GM21447 (cell line): ENCODE data around the gene GJC2.

Source experiments
- ATAC-seq: cut with Tn5 transposase; IDR thresholded peaks from one replicate; pipeline ENCODE4 v1.9.1; 2021; ENCODE audit not compliant: unreplicated experiment

GJC2 gene

DNA sequence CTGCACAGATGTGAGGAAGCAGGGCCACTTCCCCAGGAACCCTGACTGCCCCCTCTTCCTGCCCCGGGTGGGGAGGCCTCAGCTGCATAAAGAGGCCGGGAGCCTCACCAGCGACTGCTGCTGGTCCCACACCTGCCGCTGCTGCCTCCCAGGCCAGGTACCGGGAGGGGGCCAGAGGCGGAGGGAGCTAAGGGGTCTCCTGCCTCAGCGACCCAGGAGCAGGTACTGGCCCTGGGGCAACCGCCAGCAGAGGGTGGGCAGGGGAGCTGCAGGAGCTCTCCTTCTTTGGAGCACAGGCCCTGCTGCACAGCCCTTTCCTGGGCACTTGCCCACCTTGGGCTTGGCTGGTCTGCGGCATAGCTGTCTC lies 6.8 kb downstream of the GJC2 start:
- ATAC-seq = no peak

DNA sequence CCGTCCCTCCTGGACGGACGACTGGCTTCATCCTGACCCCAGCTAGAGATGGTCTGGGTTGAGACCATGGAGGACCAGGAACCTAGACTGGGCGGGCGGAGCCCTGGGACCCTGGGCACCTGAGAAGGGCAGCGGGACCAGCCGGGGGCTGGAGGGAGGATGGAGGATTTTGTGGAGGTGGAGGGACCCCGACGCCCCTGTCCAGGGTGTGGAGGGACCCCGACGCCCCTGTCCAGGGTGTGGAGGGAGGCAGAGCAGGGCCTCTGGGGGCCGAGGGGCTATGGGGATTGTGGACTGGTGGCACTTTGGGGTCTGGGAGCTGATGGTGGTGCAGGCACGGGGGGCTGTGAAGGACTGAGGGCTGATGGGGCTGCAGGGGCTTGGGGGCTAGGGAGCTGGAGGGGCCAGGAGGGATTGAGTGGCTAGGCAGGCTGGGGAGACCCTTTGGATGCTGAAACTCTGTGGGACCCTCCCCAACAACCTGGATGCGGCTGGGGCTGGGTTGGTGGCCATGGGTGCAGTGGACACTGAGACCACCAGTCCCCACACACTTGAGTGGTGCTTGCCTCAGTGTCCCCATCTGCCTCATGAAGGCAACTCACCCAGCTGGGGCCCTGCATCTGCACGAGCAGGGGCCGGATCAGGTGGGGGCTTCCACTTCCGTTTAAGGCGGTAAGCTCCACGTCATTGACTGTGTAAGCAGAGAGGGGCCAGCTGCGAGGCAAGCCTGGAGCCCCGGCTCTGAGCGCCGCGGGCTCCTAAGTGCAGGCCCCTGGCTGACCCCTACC lies 7.4 kb downstream of the GJC2 start:
- no peak for ATAC-seq

DNA sequence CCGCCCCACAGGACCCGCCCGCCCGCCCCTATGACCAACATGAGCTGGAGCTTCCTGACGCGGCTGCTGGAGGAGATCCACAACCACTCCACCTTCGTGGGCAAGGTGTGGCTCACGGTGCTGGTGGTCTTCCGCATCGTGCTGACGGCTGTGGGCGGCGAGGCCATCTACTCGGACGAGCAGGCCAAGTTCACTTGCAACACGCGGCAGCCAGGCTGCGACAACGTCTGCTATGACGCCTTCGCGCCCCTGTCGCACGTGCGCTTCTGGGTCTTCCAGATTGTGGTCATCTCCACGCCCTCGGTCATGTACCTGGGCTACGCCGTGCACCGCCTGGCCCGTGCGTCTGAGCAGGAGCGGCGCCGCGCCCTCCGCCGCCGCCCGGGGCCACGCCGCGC lies 8.0 kb downstream of the GJC2 start:
- ATAC-seq = no peak

DNA sequence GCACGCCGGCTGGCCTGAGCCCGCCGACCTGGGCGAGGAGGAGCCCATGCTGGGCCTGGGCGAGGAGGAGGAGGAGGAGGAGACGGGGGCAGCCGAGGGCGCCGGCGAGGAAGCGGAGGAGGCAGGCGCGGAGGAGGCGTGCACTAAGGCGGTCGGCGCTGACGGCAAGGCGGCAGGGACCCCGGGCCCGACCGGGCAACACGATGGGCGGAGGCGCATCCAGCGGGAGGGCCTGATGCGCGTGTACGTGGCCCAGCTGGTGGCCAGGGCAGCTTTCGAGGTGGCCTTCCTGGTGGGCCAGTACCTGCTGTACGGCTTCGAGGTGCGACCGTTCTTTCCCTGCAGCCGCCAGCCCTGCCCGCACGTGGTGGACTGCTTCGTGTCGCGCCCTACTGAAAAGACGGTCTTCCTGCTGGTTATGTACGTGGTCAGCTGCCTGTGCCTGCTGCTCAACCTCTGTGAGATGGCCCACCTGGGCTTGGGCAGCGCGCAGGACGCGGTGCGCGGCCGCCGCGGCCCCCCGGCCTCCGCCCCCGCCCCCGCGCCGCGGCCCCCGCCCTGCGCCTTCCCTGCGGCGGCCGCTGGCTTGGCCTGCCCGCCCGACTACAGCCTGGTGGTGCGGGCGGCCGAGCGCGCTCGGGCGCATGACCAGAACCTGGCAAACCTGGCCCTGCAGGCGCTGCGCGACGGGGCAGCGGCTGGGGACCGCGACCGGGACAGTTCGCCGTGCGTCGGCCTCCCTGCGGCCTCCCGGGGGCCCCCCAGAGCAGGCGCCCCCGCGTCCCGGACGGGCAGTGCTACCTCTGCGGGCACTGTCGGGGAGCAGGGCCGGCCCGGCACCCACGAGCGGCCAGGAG lies 8.6 kb downstream of the GJC2 start:
- ATAC-seq = no peak

DNA sequence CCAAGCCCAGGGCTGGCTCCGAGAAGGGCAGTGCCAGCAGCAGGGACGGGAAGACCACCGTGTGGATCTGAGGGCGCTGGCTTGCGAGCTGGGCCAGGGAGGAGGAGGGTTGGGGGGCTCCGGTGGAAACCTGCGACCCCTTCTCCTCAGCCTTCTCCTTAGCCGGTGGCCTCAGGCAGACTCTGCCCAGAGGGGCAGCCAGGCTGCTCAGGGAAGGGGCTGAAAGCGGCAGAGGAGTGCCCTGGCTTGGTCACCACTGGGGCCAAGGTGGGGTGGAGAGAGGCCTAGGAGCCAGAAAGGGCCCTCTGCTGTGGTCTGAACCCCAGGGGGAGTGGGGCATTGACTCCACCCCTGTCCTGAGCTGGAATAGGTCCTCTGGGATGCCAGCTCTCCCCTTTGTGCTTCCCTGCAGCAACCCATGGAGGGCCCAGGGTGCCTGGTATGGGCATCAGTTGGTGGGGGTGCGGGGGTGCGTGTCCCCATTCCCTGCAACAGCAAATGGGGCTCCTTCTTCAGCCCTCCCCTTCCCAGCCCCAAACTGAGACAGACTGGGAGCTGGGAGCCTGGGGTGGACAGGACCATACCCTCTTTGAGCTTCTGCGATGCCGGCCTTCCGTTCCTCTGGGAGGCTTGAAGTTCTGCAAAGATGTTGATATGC lies 9.4 kb downstream of the GJC2 start:
- ATAC-seq = no peak

DNA sequence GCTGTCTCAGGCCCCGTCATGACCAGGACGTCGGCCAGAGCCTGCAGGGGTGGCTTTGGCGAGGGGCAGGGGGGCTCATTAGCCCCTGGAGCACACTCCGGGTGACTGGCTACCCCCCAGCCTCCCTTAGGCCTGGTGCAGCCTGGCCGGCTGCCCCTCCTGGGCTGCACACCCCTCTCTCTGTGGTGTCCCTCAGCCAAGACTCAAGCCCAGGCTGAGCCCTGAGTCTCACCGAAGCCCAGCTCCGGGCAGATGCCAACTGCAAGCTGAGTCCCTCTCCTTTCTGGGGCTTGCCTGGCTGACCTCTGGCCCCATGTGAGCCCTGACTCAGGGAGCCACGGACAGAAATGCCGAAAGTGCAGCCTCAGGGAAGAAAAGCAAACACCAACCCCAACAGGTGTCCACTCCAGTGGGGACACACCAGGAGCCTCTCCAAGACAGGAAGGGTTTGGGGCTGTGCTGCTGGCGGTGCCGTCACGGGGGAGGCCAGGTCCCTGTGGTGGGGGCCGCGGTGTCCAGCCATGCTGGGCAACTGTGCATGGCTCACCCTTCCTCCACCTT lies 10.6 kb downstream of the GJC2 start:
- no peak for ATAC-seq

DNA sequence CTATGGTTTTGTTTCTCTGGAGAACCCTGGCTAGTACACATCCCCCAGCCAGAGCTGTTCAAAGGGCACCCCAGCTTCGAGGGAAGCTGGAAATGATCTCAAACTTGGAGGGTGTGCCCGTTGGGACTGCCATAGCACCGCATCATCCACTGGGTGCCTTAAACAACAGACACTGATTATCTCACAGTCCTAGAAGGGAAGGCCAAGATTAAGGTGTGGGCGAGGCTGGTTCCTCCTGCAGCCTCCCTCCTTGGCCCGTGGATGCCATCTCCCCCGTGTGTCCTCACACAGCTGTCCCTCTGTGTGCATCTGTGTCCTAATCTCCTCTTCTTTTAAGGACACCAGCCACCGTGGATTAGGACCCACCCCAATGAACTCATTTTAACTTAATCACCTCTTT lies 11.6 kb downstream of the GJC2 start:
- ATAC-seq = no peak

DNA sequence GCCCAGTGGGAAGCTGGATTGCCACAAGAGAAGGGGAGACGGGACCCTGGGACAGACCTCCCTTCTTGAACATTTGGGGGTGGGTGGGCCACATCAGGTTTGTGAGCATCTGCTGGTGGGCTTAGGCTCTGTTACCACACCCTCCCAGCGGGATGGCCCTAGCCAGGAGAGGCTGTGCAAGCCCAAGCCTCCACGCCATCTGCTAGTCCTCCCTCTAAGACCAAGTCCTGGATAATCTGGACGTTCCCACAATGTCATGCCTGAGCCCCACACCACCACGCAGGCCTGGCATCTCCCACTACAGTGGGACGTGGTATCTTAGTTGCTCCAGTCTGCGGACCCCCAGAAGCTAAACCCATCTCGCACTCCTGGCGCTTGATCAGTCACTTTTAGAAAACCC lies 12.1 kb downstream of the GJC2 start:
- no peak for ATAC-seq

DNA sequence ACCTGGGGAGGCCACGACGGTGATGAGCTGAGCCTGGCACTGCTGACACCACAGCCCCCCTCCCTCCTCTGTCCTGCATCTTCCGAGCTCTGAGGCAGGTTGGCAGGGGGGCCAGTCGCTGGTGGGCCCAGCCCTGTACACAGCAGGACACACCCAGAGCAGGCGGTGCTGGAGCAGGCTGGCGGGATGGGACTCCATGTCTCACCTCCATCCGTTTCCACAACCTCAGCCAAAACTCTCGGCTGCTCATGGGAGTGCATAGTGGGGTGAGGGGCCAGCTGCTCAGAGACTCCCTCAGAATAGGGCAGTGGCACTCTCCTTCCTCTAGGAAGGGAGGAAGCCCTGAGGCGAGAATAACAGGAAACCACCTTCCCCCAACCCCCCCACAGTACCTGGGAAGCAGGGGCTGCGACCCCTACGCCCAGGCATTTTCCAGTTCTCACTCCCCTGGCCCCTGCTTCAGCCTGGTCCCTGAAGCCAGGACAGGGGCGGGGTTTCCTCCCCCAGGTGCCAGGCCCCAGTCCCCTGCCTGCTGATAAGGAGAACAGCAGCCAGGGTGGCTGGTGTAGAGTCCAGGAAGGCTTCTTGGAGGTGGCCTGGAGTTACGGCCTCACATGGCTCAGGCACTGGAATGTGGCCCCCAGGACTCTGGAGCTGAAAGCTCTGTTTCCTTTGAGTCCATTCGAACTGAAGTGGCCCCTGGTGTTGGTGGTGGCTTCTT lies 12.7 kb downstream of the GJC2 start:
- no peak for ATAC-seq

DNA sequence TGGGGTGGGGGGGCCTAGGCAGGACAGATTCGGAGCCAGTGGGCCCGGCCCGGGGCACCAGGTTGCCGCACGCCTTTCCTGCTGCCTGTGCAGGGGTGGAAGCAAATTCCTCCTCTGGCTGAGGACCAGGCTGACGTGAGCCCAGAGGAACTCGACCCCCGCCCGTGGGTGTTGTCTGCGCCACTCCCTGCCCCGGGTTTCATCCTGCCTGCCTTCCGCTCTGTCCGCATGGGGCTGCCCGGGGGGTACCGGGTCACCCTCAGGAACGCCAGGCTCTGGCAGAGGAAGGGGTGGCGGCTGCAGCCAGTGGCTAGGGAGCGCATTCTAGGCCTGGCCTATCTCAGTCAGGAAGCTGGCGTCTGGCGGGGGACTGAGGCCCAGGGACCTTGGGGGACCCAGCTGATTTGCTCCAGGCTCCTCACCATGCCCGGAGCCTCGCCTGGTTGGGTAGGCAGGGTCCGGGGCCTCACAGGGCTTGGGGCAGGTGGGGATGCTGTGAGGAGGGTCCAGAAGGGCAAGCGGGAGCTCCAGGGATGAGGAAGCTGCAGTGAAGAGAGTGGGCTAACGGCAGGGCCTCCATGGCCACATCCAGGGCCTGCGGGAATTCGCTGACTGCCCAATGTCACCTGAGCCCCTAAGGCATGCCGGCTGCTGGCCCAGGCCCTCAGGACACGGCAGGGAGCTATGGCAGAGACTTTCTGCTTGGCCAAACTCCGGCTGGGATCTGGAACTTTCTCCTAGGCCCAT lies 13.4 kb downstream of the GJC2 start:
- ATAC-seq = no peak

DNA sequence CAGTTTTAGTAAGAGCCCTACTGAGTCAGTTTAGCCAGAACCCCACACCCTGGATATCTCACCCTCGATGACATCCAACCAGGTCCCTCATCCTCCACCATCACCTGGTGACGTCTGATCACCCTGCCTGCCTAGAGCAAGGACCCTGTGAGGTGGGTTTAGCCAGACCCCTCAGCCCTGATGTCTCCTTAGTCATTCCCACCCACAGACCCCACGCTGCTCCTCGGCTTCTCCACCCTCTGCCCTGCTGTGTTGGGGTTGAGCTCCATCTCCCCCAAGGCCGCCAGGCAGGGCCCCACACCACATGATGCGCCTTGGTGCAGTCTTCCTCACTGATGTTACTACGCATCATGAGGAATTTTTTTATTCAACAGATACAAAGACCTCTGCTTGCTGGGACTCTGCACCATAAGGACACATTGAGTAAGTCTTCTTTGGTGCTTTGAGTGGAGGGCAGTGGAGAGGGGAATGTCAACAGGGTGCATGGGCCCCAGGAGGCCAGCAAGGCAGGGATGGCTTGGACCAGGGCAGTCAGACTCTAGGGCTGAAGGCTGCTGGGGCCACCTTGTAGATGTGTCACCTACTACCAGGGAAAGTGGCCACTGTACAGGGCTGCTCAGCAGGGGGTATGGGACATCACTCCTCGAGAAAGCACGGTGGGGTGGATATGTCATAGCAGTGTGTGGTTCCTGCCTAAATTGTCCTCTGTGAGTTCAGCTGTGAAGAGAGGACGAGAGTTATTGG lies 14.2 kb downstream of the GJC2 start:
- no peak for ATAC-seq

DNA sequence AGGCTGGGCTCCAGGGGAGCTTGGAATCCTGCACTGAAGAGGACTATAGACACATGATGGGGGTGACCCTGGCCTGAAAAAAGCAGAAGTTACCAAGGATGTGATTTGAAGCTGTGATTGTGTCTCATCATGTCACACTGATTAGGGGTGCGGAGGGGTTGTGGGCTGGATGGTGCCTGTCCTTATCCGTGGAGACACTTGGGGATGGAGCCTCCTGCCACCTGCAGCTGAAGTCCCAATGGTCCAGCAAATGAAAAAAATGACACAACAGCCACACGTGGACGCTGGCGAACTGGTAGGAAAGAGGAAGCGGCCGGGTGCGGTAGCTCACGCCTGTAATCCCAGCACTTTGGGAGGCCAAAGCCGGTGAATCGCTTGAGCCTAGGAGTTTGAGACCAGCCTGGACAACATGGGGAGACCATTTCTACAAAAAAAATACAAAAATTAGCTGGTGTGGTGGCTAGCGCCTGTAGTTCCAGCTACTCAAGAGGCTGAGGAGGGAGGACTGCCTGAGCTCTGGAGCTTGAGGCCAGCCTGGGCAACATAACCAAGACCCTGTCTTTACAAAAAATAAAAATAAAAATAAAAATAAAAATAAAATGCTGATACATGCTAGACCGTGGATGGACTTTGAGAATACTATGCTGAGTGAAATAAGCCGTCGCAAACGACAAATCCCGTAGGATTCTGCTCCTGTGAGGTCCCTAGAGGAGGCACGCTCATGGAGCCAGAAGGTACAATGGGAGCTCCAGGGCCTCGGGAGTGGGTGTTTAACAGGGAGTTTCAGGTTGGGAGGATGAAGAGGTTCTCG lies 15.0 kb downstream of the GJC2 start:
- peak; percentile 0 for ATAC-seq

DNA sequence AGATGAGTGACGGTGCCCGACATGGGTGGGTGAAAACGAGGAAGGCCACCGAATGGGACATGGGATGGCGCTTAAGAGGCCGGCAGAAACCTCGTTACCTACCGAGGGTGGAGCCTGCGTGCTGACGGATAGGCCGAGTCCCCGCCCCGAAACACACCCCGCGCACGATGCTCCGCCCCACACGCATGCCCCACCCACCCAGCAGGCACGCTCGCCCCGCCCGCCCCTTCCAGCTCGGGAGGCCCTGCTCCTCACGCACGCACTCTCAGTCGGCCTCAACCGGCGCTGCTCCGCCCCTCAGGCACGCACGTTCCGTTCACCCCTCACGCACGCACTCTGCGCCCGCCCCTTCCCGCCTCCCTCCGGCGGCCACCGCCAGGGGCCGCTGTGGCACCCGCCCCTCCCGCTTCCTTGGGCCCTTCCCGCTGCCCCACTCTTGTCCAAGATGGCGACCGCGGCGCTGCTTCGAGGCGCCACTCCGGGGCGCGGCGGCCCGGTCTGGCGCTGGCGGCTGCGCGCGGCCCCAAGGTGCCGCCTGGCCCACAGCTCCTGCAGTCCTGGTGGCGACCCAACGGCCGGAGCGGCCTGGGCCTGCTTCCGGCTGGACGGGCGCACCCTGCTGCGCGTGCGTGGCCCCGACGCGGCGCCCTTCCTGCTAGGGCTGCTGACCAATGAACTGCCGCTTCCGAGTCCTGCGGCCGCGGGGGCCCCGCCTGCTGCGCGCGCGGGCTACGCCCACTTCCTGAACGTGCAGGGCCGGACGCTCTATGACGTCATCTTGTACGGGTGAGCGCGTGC lies 15.8 kb downstream of the GJC2 start, which contains the start of gene IBA57:
Gene IBA57 (plus strand): TSS at position 433 of the 798 bp plus-strand sequence. CDS start 13 bp downstream, at position 446.
- ATAC-seq = peak; percentile 76

DNA sequence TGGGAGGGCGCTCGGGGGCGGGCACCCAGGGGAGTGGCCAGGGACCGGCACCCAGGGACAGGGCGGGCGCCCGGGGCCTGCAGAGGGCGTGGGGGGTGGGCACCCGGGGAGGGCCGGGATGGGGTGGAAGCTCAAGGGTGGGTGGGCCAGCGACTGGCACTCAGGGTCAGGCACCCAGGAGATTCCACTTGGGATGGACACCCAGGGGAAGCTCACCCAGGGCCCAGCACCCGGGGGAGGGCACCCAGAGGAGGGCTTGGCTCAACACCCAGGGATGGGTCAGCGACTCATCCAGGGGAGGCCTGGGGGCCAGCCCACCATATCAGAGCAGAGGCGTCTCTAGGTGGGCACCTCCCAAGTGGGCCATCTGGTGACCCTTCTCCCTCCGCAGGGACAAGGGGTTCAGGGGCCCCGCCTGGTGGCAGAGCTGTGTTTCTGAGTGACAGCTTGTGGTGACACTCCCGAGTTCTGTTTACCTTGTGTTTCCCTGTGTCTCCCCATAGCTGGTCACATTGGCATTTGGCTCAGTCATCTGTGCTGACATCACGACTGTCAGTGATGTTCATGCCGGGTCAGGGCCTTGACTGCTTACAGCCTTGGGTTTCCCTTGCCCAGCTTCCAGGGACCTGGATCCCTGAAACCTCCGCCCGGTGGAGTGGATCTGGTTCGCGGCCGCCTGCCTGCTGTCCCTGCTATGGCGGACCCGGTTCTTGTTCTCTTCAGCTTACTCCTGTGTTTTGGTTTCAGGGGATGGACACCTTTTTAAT lies 16.6 kb downstream of the GJC2 start:
- ATAC-seq = peak; percentile 31

DNA sequence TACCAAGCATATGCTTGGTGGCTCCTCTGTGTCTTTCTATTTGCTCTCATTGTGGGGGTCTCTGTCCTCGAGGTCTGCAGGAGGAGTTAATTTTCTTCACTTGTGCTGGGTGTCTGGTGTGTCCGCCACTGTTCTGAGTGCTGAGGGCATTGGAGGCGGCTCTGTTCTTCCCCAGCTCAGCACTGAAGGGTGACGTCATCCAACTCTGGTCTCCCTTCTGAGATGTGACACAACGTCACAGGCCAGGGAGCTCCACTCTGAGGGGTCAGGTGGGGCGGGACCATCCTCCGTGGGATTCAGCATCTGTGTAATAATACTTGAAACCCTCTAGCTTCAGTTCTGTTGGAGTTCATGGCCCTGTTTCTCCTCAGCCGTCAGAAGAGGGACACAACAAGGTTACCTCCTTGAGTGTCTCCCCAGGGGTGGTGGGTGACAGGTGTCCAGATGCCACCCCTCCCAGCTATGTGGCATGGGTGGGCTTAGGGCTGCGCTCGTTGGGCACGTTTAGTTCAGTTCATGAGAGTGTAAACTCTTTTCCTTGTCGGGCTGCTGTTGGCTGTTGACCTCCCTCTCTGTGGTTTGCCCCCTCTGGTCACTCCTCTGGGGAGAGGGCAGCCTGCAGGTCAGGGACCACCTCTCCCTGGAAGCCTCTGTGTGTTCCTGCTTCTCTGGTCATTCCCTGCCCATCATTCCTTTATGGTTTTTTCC lies 19.0 kb downstream of the GJC2 start:
- no peak for ATAC-seq

DNA sequence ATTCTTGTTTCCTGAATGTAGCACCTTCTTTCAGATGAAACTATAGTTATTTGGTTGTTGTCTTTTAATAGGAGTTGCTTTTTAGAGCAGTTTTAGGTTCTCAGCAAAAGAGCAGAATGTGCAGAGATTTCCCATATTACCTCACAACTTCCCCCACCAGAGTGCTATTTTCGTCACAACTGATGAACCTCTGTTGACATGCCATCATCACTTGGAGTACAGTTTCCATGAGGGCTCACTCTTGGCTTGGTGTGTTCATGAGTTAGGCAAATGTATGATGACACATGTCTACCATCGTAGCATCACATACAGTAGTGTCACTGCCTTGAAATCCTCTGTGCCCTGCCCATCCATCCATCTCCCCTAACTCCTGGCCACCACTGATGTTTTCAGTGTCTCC lies 19.6 kb downstream of the GJC2 start:
- no peak for ATAC-seq
